ENCODE data around the gene CLDN1.

DNA sequence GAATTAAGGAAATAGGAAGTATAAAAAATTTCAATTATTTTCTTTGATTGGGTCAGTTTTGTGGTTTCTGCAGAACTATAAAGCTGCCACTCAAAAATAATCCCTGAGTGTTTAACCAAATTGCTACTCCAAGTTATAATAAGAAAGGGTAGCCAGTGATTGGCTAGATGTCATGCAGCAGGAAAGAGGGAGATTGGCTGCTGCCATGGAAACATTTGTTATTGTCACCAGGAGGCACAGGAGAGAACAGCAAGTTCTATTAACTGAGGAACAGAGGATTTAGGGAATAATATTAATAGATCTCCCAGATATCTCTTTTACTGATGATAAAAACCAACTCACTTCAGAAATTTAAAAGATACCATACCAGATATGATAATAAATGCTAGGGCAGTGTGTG lies 42.6 kb downstream of the CLDN1 start:
- TF ChIP-seq, protein P1, sequence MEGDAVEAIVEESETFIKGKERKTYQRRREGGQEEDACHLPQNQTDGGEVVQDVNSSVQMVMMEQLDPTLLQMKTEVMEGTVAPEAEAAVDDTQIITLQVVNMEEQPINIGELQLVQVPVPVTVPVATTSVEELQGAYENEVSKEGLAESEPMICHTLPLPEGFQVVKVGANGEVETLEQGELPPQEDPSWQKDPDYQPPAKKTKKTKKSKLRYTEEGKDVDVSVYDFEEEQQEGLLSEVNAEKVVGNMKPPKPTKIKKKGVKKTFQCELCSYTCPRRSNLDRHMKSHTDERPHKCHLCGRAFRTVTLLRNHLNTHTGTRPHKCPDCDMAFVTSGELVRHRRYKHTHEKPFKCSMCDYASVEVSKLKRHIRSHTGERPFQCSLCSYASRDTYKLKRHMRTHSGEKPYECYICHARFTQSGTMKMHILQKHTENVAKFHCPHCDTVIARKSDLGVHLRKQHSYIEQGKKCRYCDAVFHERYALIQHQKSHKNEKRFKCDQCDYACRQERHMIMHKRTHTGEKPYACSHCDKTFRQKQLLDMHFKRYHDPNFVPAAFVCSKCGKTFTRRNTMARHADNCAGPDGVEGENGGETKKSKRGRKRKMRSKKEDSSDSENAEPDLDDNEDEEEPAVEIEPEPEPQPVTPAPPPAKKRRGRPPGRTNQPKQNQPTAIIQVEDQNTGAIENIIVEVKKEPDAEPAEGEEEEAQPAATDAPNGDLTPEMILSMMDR (IDR thresholded peaks at IDR 0.05): no peak
- no peak for TF ChIP-seq POLR2A (IDR thresholded peaks at IDR 0.05)
